ENCODE data around the gene GADL1.

GRCh38 chr3:30894521-30895251 is at the start of gene GADL1:
- TF ChIP-seq EZH2 (IDR thresholded peaks at IDR 0.05; ENCODE audit: borderline replicate concordance) (peak; percentile 34), CTCF (IDR thresholded peaks at IDR 0.05; ENCODE audit: poor library complexity) (no peak), EZH2phosphoT487 (IDR thresholded peaks at IDR 0.05; ENCODE audit: low read depth, severe bottlenecking, unreplicated experiment) (no peak)

Measured in hepatocyte (in vitro differentiated cells).